Fibroblast of villous mesenchyme (primary cell): ENCODE measurements around the gene RNH1. TPM values are rescaled to one million over a fixed set of nuclear protein-coding genes. Genes with fewer than 3 reads are reported as not detected.

Source experiments
- DNase-seq: peaks from one replicate; pipeline ENCODE4 v3.0.0-alpha.2; 2010; ENCODE audit warnings: low read depth
- H3K4me3 ChIP-seq: 2 replicates; pipeline ENCODE4 v1.5.1; 2011; ENCODE audit warnings: low read depth, mild to moderate bottlenecking, low read length
- total RNA-seq: library from RNA; depleted of rRNA; stranded (reverse); fragments of >200 nt; gene quantifications from 2 replicates; pipeline ENCODE4 v1.2.3, GENCODE V29; 2012
- TF ChIP-seq, protein P1 (sequence below): IDR thresholded peaks from 2 replicates; pipeline ENCODE4 v1.5.1; 2012; ENCODE audit warnings: low read depth, mild to moderate bottlenecking, low read length; ENCODE audit not compliant: insufficient read depth

Gene RNH1
- total RNA-seq, 1 donor: 259 TPM

DNA sequence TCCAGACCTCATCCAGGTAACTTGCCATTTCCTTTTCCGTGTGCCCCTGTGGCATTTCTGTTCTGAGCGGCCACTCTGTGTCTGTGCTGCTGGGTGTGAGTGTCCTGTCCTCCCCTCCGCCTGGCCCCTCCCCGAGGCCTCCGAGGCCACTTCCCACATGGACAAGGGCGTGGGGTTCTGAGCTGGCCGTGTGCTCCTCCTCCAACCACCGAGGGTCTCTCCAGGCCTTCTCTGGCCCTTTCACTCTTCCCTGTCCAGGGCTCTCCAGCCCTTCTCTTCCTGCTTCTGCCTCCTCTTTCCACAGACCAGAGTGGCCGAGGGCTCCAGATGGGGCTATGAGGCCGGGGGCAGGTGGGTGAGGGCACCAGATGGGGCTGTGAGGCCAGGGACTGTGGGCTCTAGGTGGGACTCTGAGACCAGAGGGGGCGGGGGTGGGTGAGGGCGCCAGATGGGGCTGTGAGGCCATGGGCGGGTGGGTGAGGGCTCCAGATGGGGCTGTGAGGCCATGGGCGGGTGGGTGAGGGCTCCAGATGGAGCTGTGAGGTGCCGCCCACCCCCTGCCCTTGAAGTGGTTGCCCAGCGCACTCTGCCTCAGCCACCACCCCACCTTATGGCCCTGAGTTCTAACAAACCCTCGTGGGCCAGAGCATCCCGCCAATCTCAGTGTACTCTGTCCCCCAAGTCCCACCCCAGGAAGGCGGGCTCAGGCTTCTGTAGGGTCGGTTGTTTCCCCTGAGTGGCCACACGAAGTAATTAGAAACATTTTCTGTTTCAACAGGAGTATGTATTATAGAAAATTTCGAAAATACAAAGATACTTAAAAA lies 32.9 kb downstream of the RNH1 start:
- TF ChIP-seq, protein P1, sequence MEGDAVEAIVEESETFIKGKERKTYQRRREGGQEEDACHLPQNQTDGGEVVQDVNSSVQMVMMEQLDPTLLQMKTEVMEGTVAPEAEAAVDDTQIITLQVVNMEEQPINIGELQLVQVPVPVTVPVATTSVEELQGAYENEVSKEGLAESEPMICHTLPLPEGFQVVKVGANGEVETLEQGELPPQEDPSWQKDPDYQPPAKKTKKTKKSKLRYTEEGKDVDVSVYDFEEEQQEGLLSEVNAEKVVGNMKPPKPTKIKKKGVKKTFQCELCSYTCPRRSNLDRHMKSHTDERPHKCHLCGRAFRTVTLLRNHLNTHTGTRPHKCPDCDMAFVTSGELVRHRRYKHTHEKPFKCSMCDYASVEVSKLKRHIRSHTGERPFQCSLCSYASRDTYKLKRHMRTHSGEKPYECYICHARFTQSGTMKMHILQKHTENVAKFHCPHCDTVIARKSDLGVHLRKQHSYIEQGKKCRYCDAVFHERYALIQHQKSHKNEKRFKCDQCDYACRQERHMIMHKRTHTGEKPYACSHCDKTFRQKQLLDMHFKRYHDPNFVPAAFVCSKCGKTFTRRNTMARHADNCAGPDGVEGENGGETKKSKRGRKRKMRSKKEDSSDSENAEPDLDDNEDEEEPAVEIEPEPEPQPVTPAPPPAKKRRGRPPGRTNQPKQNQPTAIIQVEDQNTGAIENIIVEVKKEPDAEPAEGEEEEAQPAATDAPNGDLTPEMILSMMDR: no peak
- DNase-seq: no peak
- no peak overlapping the region for H3K4me3 ChIP-seq

DNA sequence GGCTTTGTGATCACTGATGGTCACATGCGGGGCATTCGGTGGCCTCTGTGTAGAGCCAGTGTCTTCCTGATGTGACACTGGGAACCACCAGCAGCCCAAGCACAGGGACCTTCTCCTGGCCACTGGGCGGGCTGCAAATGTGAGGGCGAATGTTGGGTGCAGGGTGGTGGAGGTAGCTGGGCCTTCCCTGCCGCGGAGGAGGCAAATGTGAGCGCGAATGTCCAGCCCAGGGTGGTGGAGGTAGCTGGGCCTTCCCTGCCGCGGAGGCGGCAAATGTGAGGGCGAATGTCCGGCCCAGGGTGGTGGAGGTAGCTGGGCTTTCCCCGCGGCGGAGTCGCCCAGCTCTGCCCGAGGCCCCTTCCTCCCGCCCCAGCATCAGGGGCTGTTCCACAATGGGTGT lies 33.6 kb downstream of the RNH1 start:
- no peak overlapping the region for H3K4me3 ChIP-seq
- no peak for DNase-seq
- TF ChIP-seq, protein P1: no peak

DNA sequence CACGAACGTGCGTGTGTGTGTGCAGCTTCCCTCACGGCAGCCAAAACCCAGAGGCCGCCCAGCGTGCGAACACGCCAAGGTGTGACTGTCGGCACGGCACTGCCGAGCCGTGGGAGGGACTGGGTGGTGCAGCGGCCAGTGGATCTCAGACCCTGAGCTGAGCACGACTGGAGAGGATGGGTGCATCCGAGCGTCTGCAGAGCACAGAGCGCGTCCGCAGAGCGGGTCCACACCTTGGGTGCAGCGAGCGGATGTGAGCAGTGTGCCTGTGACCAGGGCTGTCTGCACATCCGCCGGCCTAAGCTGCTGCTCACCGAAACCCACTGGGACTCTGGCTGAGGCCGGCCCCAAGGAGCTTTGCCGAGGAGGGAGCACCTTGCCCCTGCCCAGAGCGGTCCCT lies 34.2 kb downstream of the RNH1 start:
- DNase-seq: no peak
- H3K4me3 ChIP-seq: no peak overlapping the region
- TF ChIP-seq, protein P1: no peak

DNA sequence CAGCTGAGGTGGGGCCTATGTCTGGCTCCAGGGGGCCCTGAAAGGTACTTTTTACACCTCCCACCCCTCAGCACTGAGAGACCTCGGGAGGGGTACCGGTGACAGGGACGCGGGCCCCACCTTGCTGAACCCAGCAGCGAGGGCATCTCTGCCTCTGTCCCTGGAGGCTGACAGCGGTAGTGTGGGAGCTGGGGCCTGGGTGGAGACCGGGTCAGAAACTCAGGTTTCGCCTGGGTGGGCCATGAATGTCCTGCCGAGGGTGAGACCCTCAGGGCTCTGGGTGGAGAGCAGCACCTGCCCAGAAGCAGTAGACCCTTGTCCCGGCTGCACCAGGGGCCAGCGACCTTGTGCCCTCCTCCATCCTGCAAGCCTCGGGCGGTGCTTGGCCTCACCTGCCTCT lies 34.8 kb downstream of the RNH1 start:
- DNase-seq: no peak
- H3K4me3 ChIP-seq: no peak overlapping the region
- TF ChIP-seq, protein P1: no peak

DNA sequence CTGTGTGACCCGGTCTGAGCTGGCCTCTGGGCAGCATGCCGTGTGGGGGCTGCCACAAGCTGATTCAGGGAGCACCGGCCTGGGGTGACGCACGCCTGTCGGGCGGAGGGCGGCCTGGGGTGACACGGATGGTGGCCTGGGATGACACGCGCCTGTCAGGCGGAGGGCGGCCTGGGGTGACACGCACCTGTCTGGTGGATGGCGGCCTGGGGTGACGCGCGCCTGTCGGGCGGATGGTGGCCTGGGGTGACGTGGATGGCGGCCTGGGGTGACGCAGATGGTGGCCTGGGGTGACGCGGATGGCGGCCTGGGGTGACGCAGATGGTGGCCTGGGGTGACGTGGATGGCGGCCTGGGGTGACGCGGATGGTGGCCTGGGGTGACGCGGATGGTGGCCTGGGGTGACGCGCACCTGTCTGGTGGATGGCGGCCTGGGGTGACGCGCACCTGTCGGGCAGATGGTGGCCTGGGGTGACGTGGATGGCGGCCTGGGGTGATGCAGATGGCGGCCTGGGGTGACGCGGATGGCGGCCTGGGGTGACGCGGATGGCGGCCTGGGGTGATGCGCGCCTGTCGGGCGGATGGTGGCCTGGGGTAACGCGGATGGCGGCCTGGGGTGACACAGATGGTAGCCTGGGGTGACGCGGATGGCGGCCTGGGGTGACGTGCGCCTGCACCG lies 35.4 kb downstream of the RNH1 start:
- TF ChIP-seq, protein P1: no peak
- DNase-seq: no peak
- no peak overlapping the region for H3K4me3 ChIP-seq

DNA sequence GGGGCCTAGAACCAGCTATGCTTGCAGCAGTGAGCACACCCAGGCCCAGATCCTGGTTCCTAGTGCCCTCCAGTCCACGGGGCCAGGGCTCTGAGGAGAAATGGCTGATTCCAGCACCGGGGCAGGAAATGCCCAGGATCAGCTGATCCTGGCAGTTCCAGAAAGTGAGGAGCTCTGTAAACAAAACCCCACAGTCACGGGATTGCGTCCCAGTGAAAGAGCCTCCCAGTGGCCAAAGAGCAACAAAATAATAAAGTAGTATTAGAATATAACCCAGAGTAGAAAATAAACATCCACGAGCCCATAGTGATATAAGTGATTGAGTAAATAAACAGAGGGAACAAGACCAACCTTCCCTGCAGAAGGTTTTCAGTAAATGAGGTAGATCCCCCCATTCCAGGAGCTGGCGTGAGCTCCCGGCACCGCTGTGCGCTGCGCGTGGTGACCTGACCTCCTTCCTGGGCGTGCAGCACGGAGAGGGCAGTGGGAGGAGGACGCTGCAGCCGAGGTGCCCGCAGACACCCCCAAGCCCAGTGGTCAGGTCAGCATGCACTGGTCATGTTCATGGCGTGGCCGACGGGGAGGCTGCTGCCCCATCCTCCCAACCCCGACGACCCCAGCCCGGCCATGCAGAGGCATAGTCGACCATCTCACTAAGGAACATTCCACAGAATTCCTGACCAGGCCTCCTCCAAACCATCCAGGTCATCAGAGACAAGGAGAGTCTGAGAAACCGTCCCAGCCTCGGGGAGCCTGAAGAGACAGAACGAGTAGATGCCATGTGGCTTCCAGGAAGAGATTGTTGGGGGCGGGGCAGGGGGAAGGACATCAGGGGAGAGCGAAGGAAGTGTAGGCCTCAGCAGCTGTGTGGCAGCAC lies 37.1 kb downstream of the RNH1 start:
- peak; percentile 94 for DNase-seq
- peak overlapping the region; percentile 42 for H3K4me3 ChIP-seq
- TF ChIP-seq, protein P1: peak; percentile 28

DNA sequence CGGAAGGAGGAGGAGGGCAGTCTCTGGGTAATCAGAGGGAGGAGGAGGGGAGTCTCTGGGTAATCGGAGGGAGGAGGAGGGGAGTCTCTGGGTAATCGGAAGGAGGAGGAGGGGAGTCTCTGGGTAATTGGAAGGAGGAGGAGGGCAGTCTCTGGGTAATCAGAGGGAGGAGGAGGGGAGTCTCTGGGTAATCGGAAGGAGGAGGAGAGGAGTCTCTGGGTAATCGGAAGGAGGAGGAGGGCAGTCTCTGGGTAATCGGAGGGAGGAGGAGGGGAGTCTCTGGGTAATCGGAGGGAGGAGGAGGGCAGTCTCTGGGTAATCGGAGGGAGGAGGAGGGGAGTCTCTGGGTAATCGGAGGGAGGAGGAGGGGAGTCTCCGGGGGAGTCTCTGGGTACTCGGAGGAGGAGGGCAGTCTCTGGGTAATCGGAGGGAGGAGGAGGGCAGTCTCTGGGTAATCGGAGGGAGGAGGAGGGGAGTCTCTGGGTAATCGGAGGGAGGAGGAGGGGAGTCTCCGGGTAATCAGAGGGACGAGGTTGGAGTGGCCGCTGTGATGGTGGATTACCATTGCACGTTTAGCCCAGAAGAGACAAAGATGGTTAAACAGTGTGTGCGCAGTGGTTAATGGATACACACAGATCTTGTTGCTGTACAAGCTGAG lies 37.9 kb downstream of the RNH1 start:
- peak overlapping the region; percentile 42 for H3K4me3 ChIP-seq
- DNase-seq: peak; percentile 14
